HG03095 (cell line): ENCODE measurements around the gene FCRL3.
"Not testable (repeated sequence)": the region's sequence is repeated elsewhere in the genome, so short reads cannot be mapped to it uniquely, and the experiment has no call there.

Source experiments
- ATAC-seq: cut with Tn5 transposase; IDR thresholded peaks from one replicate; pipeline ENCODE4 v1.9.1; 2021; ENCODE audit warnings: moderate library complexity; ENCODE audit not compliant: unreplicated experiment

FCRL3 gene, protein sequence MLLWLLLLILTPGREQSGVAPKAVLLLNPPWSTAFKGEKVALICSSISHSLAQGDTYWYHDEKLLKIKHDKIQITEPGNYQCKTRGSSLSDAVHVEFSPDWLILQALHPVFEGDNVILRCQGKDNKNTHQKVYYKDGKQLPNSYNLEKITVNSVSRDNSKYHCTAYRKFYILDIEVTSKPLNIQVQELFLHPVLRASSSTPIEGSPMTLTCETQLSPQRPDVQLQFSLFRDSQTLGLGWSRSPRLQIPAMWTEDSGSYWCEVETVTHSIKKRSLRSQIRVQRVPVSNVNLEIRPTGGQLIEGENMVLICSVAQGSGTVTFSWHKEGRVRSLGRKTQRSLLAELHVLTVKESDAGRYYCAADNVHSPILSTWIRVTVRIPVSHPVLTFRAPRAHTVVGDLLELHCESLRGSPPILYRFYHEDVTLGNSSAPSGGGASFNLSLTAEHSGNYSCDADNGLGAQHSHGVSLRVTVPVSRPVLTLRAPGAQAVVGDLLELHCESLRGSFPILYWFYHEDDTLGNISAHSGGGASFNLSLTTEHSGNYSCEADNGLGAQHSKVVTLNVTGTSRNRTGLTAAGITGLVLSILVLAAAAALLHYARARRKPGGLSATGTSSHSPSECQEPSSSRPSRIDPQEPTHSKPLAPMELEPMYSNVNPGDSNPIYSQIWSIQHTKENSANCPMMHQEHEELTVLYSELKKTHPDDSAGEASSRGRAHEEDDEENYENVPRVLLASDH

DNA sequence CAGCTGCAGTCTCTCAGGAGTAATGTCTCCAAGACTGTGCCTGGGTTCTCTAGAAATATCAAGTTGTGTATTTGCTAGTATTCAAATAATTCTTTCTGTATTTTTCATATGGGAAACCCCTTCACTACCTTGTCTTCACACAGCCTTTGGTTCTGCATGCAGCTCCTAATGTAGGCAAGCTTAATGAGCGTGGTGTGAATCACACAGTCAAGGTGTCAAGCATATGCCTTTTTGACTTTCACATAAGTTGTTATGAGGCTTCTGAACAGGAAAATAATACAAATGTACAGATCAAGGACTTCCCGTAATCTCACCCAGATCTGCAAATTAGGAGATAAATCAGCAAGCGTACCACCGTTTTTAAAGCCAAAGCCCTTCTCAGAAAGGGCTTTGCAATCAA lies at the start of gene FCRL3:
TSS of gene FCRL3 (minus strand) at position 38 of the 400 bp plus-strand sequence. CDS start 280 bp downstream, outside the sequence.
- no peak for ATAC-seq

DNA sequence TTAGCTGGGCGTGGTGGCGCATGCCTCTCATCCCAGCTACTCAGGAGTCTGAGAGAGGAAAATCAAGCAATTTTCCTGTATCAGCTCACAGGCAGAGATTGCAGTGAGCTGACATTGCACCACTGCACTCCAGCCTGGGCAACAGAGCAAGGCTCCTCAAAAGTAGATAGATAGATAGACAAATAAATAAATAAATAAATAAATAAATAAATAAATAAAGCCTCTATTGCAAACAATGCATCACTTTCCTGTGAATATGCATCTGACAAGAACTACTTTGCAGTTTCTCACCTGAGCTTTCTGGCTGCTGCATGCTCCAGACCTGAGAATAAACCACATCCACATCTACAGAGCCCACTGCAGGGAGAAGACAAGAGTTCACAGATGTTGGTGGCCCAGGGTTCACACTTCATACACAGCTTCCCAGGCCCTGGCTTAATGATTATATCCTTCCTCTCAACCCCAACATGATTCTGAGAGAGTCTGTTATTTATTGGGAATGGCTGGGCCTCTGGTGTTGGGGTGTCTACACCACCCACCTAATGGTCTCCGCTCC lies 47.8 kb upstream of the FCRL3 start:
- ATAC-seq = no peak

DNA sequence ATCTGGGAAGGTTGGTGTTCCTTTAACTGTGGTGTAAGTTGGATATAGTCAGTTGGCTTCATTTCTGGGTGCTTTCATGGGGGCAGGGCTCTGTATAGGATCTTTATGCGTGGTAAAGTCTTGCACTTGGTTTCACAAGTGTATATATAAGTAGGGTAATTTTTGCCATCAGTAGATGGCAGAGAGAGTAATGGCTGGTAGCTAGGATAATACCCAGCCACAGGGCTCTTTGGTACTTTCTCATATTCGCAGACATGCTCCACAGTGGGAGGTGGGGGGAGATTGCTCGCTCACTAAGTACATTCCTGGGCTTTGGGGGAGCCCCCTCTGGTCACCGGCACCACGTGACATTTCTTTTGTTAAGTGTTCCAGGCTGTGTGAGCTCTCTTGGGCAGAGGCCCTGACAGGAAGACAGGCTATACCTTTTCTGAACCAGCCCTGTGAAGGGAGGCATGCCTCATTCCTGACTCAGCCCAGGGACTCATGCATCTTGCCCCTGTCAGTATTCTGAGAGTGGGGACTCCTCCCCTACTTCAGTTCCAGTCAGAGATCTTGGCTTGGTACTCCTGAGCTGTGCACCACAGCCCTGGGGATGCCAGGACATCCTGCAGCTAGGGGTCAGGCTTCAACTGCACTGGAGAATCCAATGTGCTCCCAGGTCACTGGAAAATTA lies 38.8 kb upstream of the FCRL3 start:
- no peak for ATAC-seq

DNA sequence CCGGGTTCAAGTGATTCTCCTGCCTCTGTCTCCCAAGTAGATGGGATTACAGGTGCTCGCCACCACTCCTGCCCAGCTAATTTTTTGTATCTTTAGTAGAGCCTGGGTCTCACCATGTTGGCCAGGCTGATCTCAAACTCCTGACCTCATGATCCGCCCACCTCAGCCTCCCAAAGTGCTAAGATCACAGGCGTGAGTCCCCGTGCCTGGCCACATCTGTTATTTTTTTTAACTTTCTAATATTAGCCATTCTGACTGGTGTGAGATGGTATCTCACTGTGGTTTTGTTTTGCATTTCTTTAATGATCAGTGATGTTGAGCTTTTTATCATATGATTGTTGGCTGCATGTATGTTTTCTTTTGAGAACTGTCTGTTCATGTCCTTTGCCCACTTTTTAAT lies 35.4 kb upstream of the FCRL3 start:
- ATAC-seq = not testable (repeated sequence)

DNA sequence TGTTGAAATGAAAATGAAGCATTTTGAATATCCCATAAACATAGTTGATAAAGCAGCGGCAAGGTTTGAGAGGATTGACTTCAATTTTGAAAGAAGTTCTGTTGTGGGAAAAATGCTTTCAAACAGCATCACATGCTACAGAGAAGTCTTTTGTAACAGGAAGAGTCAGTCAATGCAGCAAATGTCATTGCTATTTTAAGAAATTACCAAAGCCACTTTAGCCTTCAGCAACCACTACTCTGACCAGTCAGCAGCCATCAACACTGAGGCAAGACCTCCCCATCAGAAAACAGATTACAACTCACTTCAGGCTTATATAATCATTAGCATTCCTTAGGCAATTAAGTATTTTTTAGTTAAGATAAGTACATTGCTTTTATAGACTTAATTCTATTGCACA lies 33.8 kb upstream of the FCRL3 start:
- ATAC-seq = no peak

DNA sequence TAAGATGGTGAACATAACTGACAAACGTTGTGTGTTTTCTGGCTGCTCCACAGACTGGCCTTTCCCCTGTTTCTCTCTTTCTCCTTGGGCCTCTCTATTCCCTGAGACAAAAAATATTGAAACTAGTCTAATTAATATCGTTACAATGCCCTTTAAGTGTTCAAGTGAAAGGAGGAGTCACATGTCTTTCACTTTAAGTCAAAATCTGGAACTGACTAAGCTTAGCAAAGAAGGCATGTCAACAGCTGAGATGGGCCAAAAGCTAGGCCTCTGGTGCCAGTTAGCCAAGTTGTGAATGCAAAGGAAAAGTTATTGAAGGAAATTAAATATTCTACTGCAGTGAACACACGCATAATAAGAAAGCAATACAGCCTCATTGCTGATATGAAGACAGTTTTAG lies 32.2 kb upstream of the FCRL3 start:
- ATAC-seq = no peak

DNA sequence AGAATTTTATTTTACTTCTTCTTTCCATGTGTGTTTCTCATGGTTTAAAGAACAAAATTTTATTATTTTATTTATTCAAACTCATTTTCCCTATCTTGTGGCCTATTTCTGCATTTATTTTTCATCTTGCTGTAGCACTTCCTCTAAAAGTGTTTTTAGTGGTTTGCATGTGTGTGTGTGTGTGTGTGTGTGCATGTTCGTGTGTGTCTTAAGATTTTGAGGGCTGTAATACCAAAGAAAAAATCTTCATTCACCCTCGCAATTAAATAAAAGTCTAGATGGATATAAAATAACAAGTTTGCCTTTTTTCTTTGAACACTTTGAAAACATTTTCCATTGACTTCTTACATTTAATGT lies 24.6 kb upstream of the FCRL3 start:
- ATAC-seq = no peak

DNA sequence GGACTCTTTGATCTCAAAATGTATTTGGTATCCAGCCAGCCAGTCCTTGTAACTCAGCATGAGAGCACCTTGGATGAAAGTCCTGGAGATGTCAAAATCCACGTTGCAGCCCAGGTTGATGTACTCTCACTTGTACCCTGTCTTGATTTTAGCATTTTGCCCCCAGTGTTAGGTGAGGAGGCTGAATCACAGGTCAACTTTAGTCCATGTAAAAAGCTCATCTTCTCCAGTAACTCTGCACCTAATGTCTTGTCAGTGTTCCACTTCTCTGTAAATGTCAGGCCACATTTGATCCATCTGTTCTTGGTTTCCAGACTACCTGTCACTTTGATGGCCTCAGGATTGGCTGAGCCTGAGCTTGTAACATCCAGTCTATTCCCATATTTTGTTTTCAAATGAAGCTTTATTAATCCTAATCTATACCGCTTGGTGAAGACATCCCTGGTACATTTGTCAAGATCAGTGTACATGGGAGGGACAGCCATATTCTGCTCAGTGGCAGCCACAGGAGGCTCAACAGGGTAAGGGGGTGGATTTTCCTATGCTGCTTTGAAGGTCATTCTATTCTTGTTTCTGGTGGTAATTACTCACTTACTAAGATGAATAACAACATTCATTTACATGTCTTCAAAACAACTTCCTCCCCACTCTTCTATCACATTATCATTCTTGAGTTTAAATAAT lies 24.1 kb upstream of the FCRL3 start:
- ATAC-seq = no peak

DNA sequence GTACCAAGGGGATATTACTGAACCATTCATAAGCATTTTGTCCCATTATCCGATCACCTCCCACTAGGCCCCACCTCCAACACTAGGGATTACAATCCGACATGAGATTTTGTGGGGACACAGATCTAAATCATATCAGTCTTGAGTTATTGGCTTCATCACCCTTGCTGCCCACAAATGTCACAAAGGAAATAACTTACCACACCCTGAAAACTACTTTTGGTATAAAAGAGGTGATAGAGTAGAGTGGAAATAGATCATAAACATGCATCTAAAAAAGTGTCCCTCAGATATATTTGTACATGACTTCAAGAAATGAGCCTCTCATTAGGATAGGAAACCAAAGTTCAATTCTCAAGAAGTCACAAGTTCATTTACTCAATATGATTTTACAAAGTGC lies 22.6 kb upstream of the FCRL3 start:
- ATAC-seq = no peak

DNA sequence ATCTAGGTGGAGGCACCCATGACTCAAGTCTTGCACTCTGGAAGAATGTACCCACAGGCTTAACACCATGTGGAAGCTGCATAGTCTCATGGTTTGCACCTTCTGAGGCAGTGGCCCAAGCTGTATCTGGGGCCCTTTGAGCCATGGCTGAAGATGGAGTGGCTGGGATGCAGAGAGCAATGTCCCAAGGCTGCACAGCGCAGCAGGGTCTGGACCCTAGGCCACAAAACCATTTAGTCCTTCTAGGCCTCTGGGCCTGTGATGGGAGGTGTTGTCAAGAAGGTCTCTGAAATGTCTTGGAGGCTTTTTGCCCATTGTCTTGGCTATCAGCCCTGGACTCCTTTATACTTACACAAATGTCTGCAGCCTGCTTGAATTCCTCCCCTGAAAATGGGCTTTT lies 21.4 kb upstream of the FCRL3 start:
- no peak for ATAC-seq

DNA sequence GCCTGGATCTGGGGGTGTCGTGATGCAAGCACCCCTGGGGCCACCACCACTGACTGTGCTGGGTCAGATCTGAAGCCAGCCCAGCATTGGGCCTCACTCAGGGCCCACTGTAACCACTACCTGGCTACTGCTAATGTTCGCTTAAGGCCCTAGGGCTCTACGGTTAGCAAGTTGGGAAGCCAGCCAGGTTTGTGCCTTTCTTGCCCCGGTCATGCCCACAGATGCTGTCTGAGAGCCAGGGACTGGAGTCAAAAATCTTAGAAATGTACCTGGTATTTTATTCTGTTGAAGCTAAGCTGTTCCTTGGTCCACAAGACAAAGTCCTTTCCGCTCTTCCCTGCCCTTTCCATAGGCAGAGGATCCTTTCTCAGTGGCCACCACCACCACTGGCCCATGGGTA lies 15.2 kb upstream of the FCRL3 start:
- ATAC-seq = no peak

DNA sequence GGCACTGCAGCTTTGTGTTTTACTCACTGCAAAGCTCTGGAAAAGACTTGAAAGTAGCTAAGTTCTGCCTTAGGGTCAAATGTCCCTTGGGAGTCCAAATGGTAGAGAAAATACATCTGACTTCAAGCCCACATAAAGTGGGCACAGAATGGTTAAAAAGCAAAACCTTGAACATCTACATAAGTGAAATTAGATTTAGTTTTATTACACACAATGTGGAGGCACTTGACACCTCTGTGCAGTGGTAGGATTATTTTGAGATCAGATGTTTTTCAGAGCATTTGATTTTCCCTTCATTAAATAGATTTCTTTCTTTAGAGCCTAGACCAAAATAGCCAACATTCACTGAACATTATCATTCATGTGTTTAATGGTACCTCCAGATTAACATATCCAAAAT lies 11.2 kb upstream of the FCRL3 start:
- no peak for ATAC-seq

DNA sequence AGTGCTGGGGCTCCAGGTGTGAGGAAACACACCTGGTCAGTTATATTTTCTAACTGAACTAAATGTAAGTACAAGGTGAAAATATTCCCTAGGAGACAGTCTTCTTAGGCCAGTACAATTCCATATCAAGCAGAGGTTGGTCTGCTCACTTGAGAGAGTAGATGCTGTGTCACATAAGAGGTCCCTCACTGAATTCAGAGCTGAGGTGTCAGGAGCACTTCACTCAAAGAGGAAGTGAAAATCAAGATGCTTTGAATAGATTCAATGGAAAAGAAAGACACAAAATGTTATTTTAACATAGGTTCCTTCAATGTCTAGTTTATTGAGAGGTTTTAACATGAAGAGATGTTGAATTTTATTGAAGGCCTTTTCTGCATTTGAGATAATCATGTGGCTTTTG lies 4.3 kb upstream of the FCRL3 start:
- ATAC-seq = no peak

DNA sequence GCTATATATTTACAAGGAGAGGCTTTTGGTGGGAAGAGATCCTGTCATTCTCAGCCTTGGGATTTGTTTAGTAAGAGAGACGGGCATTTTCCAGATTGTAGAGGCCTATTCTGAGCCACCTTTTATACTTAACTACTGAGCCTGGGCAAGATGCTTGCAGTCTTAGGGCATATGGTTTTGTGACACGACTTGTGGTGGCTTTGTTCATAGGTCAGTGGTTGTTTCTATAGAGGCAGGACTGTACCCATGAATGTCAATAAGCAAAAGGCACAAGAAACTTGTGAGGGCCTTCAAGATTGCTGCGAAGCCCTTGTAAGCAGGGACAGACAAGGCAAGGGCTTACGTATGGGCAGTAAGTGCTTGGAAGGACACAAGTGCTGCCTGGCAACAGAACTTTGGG lies 3.4 kb upstream of the FCRL3 start:
- no peak for ATAC-seq

DNA sequence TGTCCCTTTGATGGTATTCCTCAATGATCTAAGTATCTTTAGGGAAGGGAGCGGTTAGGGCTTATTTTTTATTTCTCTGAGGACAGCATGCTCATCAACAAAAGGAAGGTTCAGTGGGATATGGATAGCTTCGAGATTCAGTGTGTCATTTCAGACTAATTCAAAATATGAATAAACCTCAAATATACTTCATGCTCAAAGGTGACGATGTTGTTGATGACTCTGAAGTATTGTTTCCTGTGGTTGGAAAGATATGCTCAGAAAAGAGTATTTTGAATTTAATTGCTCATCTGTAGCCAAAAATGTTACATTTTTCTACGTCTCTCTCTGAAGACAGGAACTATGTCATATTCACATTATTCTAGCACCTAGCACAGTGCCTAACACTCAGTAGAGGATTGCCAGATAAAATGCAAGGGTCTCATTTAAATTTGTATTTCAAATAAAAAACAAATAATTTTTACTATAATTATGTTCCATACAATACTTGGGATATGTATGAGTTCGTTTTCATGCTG lies 1.8 kb upstream of the FCRL3 start:
- no peak for ATAC-seq

DNA sequence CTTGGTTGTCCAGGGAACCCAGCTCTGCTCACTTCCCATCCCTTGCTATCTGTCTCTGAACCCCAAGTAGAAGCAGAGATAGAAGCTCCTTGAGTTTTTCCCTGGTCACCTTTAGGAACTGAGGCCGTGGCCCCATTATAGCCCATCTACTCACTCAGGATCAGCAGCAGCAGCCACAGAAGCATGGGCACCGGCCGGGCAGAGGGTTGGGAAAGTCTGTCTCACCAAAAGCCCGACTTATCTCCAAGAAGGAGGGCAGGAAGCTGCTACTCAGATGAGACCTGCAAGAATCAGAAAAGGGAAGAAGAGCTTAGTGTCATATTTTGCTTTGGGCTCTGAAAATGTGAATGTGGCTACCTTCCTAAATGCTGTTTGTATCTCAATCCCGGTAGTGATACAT lies 264 bp downstream of the FCRL3 start:
- ATAC-seq = no peak

DNA sequence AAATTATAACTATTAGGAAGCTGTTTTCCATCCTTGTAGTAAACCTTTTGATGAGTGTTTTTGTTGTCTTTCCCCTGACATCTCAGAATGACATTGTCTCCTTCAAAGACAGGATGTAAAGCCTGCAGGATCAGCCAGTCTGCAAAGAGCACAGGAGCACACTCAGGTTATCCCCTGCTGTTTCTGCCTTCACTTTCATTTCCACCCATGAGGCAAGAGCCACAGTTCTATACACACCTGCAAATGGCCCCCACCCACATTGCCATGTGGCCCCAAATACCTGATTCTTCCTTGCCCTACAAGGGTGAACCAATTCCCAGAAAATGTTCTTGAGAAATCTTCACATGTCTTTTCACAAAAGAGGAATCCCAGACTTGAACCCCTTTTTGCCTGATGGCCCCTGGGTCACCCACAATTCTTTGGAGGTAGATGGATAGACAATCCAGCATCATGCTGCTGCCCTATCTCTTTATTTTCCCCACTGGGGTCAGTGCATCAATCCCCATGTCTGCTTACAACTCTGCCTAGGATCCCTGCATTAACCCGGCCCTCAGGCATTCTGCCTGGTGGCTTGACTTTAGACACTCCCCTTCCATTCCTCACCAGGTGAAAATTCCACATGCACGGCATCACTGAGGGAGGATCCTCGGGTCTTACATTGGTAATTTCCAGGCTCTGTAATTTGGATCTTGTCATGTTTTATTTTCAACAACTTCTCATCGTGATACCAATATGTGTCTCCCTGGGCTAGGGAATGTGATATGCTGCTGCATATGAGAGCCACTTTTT lies 2.6 kb downstream of the FCRL3 start:
- no peak for ATAC-seq

DNA sequence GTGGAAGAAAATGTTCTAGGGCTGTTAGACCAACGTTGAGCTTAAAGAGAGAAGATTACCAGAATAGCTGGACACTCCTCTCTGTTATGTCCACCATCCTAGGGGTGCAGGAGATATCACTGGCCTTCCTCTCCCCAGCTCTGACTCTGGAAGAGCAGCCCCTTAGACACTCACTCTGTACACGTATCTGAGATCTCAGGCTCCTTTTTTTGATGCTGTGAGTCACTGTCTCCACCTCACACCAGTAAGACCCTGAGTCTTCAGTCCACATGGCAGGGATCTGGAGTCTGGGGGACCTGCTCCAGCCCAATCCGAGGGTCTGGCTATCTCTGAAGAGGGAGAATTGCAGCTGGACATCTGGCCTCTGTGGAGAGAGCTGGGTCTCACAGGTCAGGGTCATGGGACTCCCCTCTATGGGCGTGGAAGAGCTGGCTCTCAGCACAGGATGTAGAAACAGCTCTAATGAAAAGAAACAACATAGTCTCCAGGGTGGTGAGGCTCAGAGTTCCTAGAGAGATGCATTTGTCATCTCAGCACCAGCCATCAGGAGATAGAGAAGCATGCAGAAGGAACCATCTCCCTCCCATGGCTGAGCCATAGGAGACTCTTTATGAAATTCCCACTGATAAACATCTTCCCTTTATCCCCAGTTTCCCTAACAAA lies 3.5 kb downstream of the FCRL3 start:
- ATAC-seq = no peak

DNA sequence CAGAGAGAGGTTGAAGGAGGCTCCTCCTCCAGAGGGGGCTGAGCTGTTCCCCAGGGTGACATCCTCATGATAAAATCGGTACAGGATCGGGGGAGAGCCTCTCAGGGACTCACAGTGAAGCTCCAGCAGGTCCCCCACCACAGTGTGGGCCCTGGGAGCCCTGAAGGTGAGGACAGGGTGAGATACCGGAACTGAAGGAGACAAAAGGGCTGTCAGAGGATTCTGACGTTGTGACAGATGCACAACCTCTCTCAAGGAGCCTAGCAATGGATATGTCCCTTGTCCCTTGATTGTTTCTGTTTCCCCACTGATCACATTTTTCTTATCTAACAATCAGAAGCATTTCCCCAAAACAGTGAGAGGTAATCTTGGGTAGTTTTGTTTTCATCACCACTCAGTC lies 5.2 kb downstream of the FCRL3 start:
- no peak for ATAC-seq
